K562 (cell line): ENCODE data around the gene GTF2H2C_2.
A peak's percentile ranks its signal among the peaks of the same experiment; 100 is the strongest.
"Not testable (repeated sequence)": the region's sequence is repeated elsewhere in the genome, so short reads cannot be mapped to it uniquely, and the experiment has no call there.

Source experiments
- ATAC-seq: fragments of 200-7000 bp; cut with Tn5 transposase; 3 replicates; pipeline ENCODE4 v1.9.1; 2020; ENCODE audit warnings: moderate library complexity
- BruUV-seq: library from RNA; stranded (reverse); fragments of 400-500 nt; replicated peaks from 2 replicates; lab custom pipeline; 2021; lab: Mats Ljungman, UMichigan
- CTCF ChIA-PET: fragments of 300-600 bp; formaldehyde crosslinking; extraction: SDS; loops from one replicate; lab custom pipeline; 2021; ENCODE audit warnings: low intra/inter-chr PET ratio; lab: Yijun Ruan, JAX
- POLR2A ChIA-PET: fragments of 300-600, 350-650 bp; sonication (Branson Sonifier 250); formaldehyde crosslinking; extraction: SDS; loops from one replicate; lab custom pipeline; 2021; ENCODE audit warnings: antibody characterized with exemption, inconsistent platforms; lab: Yijun Ruan, JAX
- DNase-seq, 4 experiments: peaks; one replicate each; pipeline versions ENCODE4 v3.0.0 to v3.0.0-alpha.2; 2011 to 2018; ENCODE audit warnings: low spot score in 3 of 4, mixed read lengths in 3 of 4; ENCODE audit errors: extremely low read depth in 1 of 4
- FAIRE-seq: peaks from 2 replicates; lab custom pipeline; 2011; peaks lifted over from hg19 to GRCh38; lab: Jason Lieb, UNC
- H2AFZ ChIP-seq: 2 replicates; pipeline ENCODE4 v1.6.0; 2011; ENCODE audit warnings: low read depth, low read length, control low read depth, inconsistent platforms
- H3K27ac ChIP-seq: fragments of 200-600 bp; 3 replicates; pipeline ENCODE4 v1.8.0; 2011; ENCODE audit warnings: low read depth, mild to moderate bottlenecking, control low read depth, inconsistent platforms, low read length, moderate library complexity, mixed read lengths; ENCODE audit errors: extremely low read depth
- H3K27me3 ChIP-seq, 2 experiments: fragments of 300-600 bp in 1 of 2; 2 replicates in 1 of 2; 3 replicates in 1 of 2; pipeline versions ENCODE4 v1.6.0 to v1.8.0; 2011; ENCODE audit warnings: inconsistent platforms in 2 of 2, low read length in 2 of 2, mild to moderate bottlenecking in 1 of 2, mixed read lengths in 1 of 2, moderate library complexity in 1 of 2; ENCODE audit not compliant: control insufficient read depth in 2 of 2, insufficient read depth in 2 of 2
- H3K36me3 ChIP-seq: fragments of 300-600 bp; 3 replicates; pipeline ENCODE4 v1.8.0; 2011; ENCODE audit warnings: mild to moderate bottlenecking, low read length, inconsistent platforms; ENCODE audit not compliant: control insufficient read depth, insufficient read depth
- H3K4me1 ChIP-seq, 2 experiments: fragments of 200-600 bp in 1 of 2; replicated peaks in 1 of 2; 2 replicates in 1 of 2; 3 replicates in 1 of 2; pipeline versions ENCODE4 v1.5.1 to v1.8.0; 2011; ENCODE audit warnings: inconsistent platforms in 2 of 2, low read length in 2 of 2, mild to moderate bottlenecking in 1 of 2, mixed read lengths in 1 of 2, moderate library complexity in 1 of 2; ENCODE audit not compliant: control insufficient read depth in 2 of 2, insufficient read depth in 2 of 2
- H3K4me2 ChIP-seq: 2 replicates; pipeline ENCODE4 v1.6.1; 2011; ENCODE audit warnings: low read length, control low read depth, inconsistent platforms, mixed read lengths; ENCODE audit not compliant: insufficient read depth
- H3K4me3 ChIP-seq: fragments of 200-600 bp; sonication (generic), shearing (Covaris generic); 2 replicates; pipeline ENCODE4 v1.5.1; 2016; ENCODE audit warnings: control low read depth, inconsistent platforms
- H3K79me2 ChIP-seq: fragments of 200-600 bp; 3 replicates; pipeline ENCODE4 v1.8.0; 2011; ENCODE audit warnings: low read length, inconsistent platforms; ENCODE audit not compliant: control insufficient read depth, insufficient read depth
- H3K9ac ChIP-seq, 2 experiments: 2 replicates each; pipeline versions ENCODE4 v1.6.0 to v1.6.1; 2011; ENCODE audit warnings: low read depth in 2 of 2, low read length in 2 of 2, control low read depth in 1 of 2, inconsistent platforms in 1 of 2, mild to moderate bottlenecking in 1 of 2, mixed read lengths in 1 of 2; ENCODE audit not compliant: insufficient read depth in 1 of 2
- H3K9me1 ChIP-seq: one replicate; pipeline ENCODE4 v1.6.0; 2011; ENCODE audit warnings: inconsistent platforms, mild to moderate bottlenecking, low read length, moderate library complexity; ENCODE audit not compliant: control insufficient read depth, insufficient read depth
- H3K9me3 ChIP-seq: replicated peaks from 2 replicates; pipeline ENCODE4 v1.5.1; 2011; ENCODE audit warnings: low read depth, low read length, inconsistent platforms; ENCODE audit not compliant: control insufficient read depth, insufficient read depth
- H4K20me1 ChIP-seq: replicated peaks from 2 replicates; pipeline ENCODE4 v1.6.1; 2011; ENCODE audit warnings: low read length, inconsistent platforms, mixed read lengths; ENCODE audit not compliant: control insufficient read depth, insufficient read depth
- WGBS: fragments of 100-300 bp; shearing (Covaris generic); methylation state at CpG from one replicate; pipeline ENCODE4 v1.1.6; 2016; ENCODE audit warnings: low coverage, mixed read lengths; ENCODE audit not compliant: insufficient coverage; ENCODE audit errors: missing lambda C conversion rate; 5-methylcytosine and 5-hydroxymethylcytosine counted together
- in situ Hi-C: fragments of 300-500 bp; cut with MboI; formaldehyde crosslinking; loops from 4 replicates; pipeline ENCODE4 v1.15.0; 2018; ENCODE audit warnings: inconsistent platforms, mixed read lengths
- intact Hi-C: fragments of 100-400 bp; cut with micrococcal nuclease; formaldehyde crosslinking; loops from 2 replicates; pipeline ENCODE4 v1.14.2; 2022

The GTF2H2C_2 gene

GRCh38 chr5:70464019-70464637 is 49.0 kb downstream of the GTF2H2C_2 start:
- H3K79me2 ChIP-seq, H3K4me2 ChIP-seq, CTCF ChIA-PET, H4K20me1 ChIP-seq, FAIRE-seq, H3K4me1 ChIP-seq, H3K9me1 ChIP-seq, H3K4me3 ChIP-seq, H3K9ac ChIP-seq, H3K27me3 ChIP-seq, H2AFZ ChIP-seq, H3K27ac ChIP-seq, DNase-seq, intact Hi-C loops, H3K36me3 ChIP-seq, POLR2A ChIA-PET, H3K9me3 ChIP-seq, BruUV-seq: not testable (repeated sequence)
- peak; percentile 49; the same call in 1 of the 3 replicates for ATAC-seq
- no CpG with 5 or more reads among the region's 5 CpGs for WGBS
- in situ Hi-C loops = loop anchor here (5.0 kb wide), 1 partner anchor 548 kb away; no protein-coding TSS in a partner anchor

DNA sequence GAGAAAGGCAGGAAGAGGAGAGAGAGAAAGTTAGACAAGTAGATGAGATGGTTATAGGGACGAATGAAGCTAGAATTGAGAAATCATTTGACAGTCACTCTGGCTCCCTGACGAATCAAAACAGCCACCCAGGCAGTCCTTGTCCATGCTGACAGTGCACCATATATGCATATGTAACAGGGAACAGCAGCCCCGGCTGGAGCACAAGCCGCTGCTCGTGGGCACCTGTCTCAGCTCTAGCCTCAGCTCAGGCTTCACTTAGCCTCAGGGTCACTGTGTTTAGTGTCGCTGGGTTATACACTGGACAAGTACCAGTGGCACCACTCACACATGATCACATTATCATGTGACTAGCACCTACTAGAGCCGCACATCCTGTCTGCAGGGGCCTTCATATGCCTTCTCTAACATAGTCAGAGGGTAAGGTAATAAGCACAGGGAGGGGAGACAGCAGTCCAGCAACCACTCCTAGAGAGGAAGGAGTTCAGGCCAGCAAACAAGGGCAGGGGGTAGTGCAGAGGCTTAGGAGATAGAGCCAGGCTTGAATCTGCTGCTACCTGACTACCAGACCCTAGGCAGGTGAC is 54.9 kb downstream of the GTF2H2C_2 start:
- in situ Hi-C loops, H2AFZ ChIP-seq, BruUV-seq, H3K9ac ChIP-seq, H3K36me3 ChIP-seq, H3K4me3 ChIP-seq, POLR2A ChIA-PET, DNase-seq, H3K4me2 ChIP-seq, H3K27ac ChIP-seq, H3K9me1 ChIP-seq, H3K79me2 ChIP-seq, H3K9me3 ChIP-seq, H3K27me3 ChIP-seq, FAIRE-seq, intact Hi-C loops, CTCF ChIA-PET, H3K4me1 ChIP-seq, H4K20me1 ChIP-seq: not testable (repeated sequence)
- no CpG with 5 or more reads among the region's 7 CpGs for WGBS
- ATAC-seq = peak; percentile 69
